Measurements from ENCODE around the gene MVB12B. TPM values are rescaled to one million over a fixed set of nuclear protein-coding genes. Genes with fewer than 3 reads are reported as not detected.

Gene MVB12B
- polyA plus RNA-seq, 3 donors = 1.9 to 6.2 (median 4.7) TPM

GRCh38 chr9:126301196-126301595 is 25.4 kb upstream of the MVB12B start:
- 96 to 99% (median 97%) methylated on average over 3 of the region's 3 CpGs for WGBS, 3 donors

GRCh38 chr9:126301985-126302603 is 24.5 kb upstream of the MVB12B start:
- H3K27ac ChIP-seq (ENCODE audit: low read depth, low read length) = no peak overlapping the region
- WGBS, 3 donors = 24 to 33% (median 29%) methylated on average over 4 of the region's 4 CpGs

More at GRCh38 chr9:126301196-126301595, 25.4 kb upstream of the MVB12B start:
- no peak overlapping the region for H3K27ac ChIP-seq (ENCODE audit: low read depth, low read length)

DNA sequence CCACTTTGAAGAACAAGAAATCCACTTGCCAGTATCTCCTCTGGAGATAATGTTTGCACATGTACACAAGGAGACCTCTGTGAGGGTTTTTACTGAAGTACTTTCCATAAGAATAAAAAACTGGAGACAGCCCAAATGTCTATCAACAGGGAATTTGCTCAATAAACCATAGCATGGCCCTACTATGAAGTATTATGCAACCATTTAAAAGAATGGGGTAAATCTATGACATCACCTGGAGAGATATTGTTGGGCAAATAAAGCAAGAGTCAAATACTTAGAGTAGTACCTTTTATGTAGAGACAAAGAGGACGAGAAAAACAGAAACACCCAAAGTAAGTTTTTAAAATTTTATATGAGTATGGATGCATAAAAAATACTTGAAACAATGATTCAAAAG is 23.9 kb upstream of the MVB12B start:
- H3K27ac ChIP-seq (ENCODE audit: low read depth, low read length) = no peak overlapping the region
- 61 to 85% (median 78%) methylated on average over 1 of the region's 1 CpG for WGBS, 3 donors

DNA sequence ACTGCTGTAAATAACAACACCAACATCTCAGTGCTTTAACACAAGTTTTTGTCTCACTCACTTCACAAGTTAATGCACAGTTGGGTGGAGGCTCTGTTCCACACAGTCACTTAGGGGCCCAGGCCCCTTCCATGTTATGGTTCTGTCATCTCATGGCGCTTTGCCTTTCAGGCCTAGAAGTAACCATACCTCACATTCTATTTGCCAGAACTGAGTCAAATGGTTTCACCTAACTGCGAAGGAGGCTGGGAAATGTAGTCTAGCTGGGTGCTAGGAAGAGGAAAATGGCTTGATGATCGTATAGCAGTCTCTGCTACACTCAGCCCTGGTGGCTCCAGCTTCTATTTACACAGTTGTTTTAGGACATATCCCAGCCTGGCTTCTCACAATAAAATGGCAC is 23.1 kb upstream of the MVB12B start:
- WGBS, 3 donors = 82 to 96% (median 96%) methylated on average over 3 of the region's 3 CpGs
- H3K27ac ChIP-seq (ENCODE audit: low read depth, low read length) = no peak overlapping the region

DNA sequence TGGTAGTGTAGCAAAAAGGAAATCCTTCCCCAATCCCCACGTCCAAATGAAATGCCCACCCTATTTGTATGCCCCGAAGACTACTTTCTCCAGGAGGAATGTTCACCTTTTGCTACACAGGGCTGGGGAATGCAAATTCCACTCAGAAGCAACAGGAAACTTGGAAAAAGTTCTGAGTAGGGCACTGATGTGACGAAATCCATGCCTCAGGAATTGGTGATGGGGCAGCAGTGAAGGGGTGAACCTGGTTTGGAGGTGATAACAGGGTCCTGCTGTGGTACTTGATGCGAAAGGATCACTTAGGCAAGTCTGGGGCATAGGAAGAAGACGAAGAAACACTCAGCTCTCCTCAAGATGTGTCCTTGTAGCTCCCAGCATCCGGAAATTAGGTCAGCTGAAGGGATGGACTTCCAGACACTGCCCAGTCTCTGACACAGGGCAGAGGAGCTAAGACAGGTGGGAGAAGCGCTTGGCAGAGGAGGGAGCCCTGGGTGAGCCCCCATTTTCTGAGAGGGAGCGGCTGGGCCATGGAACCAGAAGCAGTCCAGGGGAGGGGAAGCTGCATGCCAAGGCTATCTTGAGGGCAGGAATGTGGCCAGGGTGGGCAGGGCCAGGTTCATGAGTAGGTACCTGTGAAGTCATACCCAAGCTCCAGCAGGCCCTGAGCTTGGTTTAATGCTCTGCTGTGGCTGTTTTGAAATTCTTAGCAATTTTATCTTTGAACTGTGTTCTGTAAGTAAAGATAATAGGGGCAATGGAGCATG is 22.2 kb upstream of the MVB12B start:
- WGBS, 3 donors = 87 to 93% (median 88%) methylated on average over 8 of the region's 8 CpGs
- no peak overlapping the region for H3K27ac ChIP-seq (ENCODE audit: low read depth, low read length)

- 69 to 75% (median 70%) methylated on average over 7 of the region's 7 CpGs for WGBS, 3 donors
- no peak overlapping the region for H3K27ac ChIP-seq (ENCODE audit: low read depth, low read length)
Measured at GRCh38 chr9:126304971-126305320, 21.7 kb upstream of the MVB12B start.

- no peak overlapping the region for H3K27ac ChIP-seq (ENCODE audit: low read depth, low read length)
- WGBS, 3 donors = 88 to 97% (median 97%) methylated on average over 6 of the region's 6 CpGs
Measured at GRCh38 chr9:126306071-126306647, 20.5 kb upstream of the MVB12B start.

- 80 to 86% (median 84%) methylated on average over 15 of the region's 15 CpGs for WGBS, 3 donors
- H3K27ac ChIP-seq (ENCODE audit: low read depth, low read length) = no peak overlapping the region
Measured at GRCh38 chr9:126307322-126308061, 19.1 kb upstream of the MVB12B start.

- 61 to 66% (median 65%) methylated on average over 8 of the region's 8 CpGs for WGBS, 3 donors
- no peak overlapping the region for H3K27ac ChIP-seq (ENCODE audit: low read depth, low read length)
Measured at GRCh38 chr9:126309427-126310189, 17.0 kb upstream of the MVB12B start.

- WGBS, 3 donors = 88 to 90% (median 88%) methylated on average over 5 of the region's 5 CpGs
- no peak overlapping the region for H3K27ac ChIP-seq (ENCODE audit: low read depth, low read length)
Measured at GRCh38 chr9:126312584-126313551, 13.8 kb upstream of the MVB12B start.

DNA sequence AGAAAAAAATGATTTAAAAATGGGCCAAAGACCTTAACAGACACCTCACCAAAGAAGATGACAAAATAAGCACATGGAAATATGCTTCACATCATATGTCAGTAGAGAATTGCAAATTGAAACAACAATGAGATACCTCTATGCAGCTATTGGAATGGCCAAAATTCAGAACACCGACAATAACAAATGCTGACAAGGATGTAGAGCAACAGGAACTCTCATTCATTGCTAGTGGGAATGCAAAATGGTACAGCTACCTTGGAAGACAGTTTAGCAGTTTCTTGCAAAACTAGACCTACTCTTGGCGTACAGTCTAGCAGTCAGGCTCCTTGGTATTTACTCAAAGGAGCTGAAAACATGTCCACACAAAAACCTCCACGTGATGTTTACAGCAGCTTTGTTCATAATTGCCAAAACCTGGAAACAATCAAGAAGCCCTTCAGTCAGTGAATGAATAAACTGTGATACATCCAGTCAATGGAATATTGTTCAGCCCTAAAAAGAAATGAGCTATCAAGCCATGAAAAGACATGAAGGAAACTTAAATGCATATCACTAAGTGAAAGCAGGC is 10.5 kb upstream of the MVB12B start:
- H3K27ac ChIP-seq (ENCODE audit: low read depth, low read length) = no peak overlapping the region
- WGBS, 3 donors = 89 to 96% (median 93%) methylated on average over 3 of the region's 3 CpGs

DNA sequence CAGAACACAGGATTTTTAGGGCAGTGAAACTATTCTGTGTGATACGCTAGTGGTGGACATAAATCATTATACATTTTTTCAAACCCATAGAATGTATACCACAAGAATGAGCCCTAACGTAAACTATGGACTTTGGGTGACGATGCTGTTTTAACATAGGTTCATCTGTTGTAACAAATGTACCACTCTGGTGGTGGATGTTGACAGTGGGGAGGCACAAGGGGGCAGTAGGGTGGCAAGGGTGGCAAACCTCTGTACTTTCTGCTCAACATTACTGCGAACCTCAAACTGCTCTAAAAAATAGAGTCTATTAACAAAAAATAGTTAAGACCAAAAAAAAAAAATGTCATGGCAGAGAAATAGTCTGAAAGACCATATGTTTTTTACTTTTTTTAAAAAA is 9.1 kb upstream of the MVB12B start:
- 57 to 84% (median 74%) methylated on average over 4 of the region's 4 CpGs for WGBS, 3 donors
- no peak overlapping the region for H3K27ac ChIP-seq (ENCODE audit: low read depth, low read length)

DNA sequence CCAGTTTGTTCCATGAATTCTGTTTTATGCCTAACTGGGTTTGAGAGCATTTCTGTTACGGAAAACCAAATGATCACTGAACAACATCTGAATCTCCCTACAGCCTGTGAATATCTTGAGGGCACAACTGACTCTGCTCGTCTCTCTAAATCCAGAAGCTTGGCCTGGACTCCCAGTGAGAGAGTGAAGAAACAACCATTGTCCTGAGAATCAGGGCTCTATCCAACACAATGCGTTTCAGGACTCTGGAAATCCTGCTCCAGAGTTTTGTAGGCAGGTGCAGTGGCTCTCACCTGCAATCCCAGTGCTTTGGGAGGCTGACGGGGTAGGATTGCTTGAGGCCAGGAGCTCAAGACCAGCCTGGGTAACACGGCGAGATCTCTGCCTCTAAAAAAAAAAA is 7.8 kb upstream of the MVB12B start:
- H3K27ac ChIP-seq (ENCODE audit: low read depth, low read length) = no peak overlapping the region
- 89 to 93% (median 91%) methylated on average over 6 of the region's 6 CpGs for WGBS, 3 donors

- 64 to 82% (median 67%) methylated on average over 5 of the region's 5 CpGs for WGBS, 3 donors
- no peak overlapping the region for H3K27ac ChIP-seq (ENCODE audit: low read depth, low read length)
Measured at GRCh38 chr9:126319671-126320070, 7.0 kb upstream of the MVB12B start.

GRCh38 chr9:126320158-126320922 is 6.3 kb upstream of the MVB12B start:
- WGBS, 3 donors = 55 to 70% (median 58%) methylated on average over 4 of the region's 4 CpGs
- H3K27ac ChIP-seq (ENCODE audit: low read depth, low read length) = no peak overlapping the region

DNA sequence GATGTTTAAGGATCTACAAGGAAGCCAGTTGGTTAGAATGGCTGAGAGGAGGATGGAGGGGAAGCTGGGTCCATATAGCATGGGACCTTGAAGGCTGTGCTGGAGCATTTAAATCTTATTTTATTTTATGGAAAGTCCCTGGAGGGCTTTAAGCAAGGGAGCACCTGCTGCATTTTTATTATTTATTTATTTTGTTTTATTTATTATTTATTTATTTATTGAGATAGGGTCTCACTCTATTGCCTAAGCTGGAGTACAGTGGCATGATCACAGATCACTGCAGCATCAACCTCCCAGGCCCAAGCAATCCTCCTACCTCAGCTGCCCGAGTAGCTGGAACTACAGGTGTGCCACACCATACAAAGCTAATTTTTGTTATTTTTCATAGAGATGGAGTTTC is 4.9 kb upstream of the MVB12B start:
- WGBS, 3 donors = 81 to 93% (median 89%) methylated on average over 1 of the region's 1 CpG
- no peak overlapping the region for H3K27ac ChIP-seq (ENCODE audit: low read depth, low read length)

All from adipose tissue (tissue), 3 donors.